Cardiac muscle cell (in vitro differentiated cells and primary cell): Measurements from ENCODE around the gene LEAP2. TPM values are rescaled to one million over a fixed set of nuclear protein-coding genes. Genes with fewer than 3 reads are reported as not detected.

Experiments used
- DNase-seq, 2 donors: peaks; one replicate each; pipeline versions ENCODE4 v3.0.0 to v3.0.0-alpha.2; 2010 to 2017; ENCODE audit warnings: low read depth in 1 of 2, low spot score in 1 of 2
- H3K27ac ChIP-seq: fragments of 200-600 bp; sonication (generic); 2 replicates; pipeline ENCODE4 v1.5.1; 2016
- H3K27me3 ChIP-seq: fragments of 200-600 bp; sonication (generic); 2 replicates; pipeline ENCODE4 v1.6.0; 2016; ENCODE audit warnings: control low read depth
- H3K36me3 ChIP-seq: fragments of 200-600 bp; sonication (generic); 2 replicates; pipeline ENCODE4 v1.5.1; 2016; ENCODE audit warnings: control low read depth
- H3K4me1 ChIP-seq: fragments of 200-600 bp; sonication (generic); 2 replicates; pipeline ENCODE4 v1.8.1; 2017; ENCODE audit warnings: low read depth, mild to moderate bottlenecking, mixed run types
- H3K4me3 ChIP-seq: fragments of 200-600 bp; sonication (generic); 2 replicates; pipeline ENCODE4 v1.5.1; 2016; ENCODE audit warnings: mild to moderate bottlenecking
- H3K9me3 ChIP-seq: fragments of 200-600 bp; sonication (generic); 2 replicates; pipeline ENCODE4 v1.5.1; 2017; ENCODE audit warnings: low read depth, mild to moderate bottlenecking, control low read depth
- polyA plus RNA-seq: library from polyadenylated mRNA; unstranded; fragments of >200 nt; fragmentation: Nextera tagmentation; extraction: Ambion mirVana; gene quantifications from 2 replicates; pipeline ENCODE4 v1.2.1, GENCODE V29; 2016
- total RNA-seq: library from RNA; depleted of rRNA; stranded (reverse); fragments of >200 nt; gene quantifications from 2 replicates; pipeline ENCODE4 v1.2.3, GENCODE V29; 2016
- TF ChIP-seq, protein P1 (sequence below): IDR thresholded peaks from 2 replicates; pipeline ENCODE4 v1.5.1; 2012; ENCODE audit warnings: low read depth, mild to moderate bottlenecking, low read length

The LEAP2 gene
- 1.2 and 3.1 TPM in 2 replicates for total RNA-seq
- 1.5 and 3.6 TPM in 2 replicates for polyA plus RNA-seq

GRCh38 chr5:132873119-132873929, at the start of gene LEAP2:
TSS of gene LEAP2 (plus strand) at chr5:132873668. CDS start at chr5:132873695, 27 bp downstream.
- TF ChIP-seq, protein P1, sequence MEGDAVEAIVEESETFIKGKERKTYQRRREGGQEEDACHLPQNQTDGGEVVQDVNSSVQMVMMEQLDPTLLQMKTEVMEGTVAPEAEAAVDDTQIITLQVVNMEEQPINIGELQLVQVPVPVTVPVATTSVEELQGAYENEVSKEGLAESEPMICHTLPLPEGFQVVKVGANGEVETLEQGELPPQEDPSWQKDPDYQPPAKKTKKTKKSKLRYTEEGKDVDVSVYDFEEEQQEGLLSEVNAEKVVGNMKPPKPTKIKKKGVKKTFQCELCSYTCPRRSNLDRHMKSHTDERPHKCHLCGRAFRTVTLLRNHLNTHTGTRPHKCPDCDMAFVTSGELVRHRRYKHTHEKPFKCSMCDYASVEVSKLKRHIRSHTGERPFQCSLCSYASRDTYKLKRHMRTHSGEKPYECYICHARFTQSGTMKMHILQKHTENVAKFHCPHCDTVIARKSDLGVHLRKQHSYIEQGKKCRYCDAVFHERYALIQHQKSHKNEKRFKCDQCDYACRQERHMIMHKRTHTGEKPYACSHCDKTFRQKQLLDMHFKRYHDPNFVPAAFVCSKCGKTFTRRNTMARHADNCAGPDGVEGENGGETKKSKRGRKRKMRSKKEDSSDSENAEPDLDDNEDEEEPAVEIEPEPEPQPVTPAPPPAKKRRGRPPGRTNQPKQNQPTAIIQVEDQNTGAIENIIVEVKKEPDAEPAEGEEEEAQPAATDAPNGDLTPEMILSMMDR: no peak
- peak; percentile 5 to 32 for DNase-seq
- H3K9me3 ChIP-seq: no peaks in the 10 kb centered on the region
- peaks cover 3% of the 10 kb centered on the region for H3K36me3 ChIP-seq
- H3K4me3 ChIP-seq: no peak within 1 kb of the TSS
- H3K27me3 ChIP-seq: no peaks in the 10 kb centered on the region
- peak within 1 kb of the TSS; percentile 85 for H3K27ac ChIP-seq
- peaks cover 41% of the 10 kb centered on the region for H3K4me1 ChIP-seq

DNA sequence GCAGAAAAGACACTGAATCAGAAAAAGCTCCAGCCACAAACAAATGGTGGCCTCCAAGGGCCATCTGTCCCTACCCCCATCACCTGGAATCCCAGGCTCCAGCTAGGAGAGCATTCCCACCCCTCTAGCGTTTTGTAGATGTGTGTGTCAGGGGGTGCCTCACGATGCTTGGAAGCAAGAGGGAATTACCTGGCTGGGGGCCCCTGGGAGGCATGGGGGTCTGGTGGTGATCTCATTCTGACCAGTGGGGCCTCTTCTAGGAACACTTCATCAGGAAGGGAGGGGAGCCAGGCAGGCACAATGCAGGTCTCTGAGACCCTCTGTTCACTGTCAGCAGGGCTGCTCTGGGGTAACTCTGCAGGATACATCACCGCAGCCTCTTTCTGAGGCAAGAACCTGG, 49.0 kb upstream of the LEAP2 start:
- TF ChIP-seq, protein P1: no peak

DNA sequence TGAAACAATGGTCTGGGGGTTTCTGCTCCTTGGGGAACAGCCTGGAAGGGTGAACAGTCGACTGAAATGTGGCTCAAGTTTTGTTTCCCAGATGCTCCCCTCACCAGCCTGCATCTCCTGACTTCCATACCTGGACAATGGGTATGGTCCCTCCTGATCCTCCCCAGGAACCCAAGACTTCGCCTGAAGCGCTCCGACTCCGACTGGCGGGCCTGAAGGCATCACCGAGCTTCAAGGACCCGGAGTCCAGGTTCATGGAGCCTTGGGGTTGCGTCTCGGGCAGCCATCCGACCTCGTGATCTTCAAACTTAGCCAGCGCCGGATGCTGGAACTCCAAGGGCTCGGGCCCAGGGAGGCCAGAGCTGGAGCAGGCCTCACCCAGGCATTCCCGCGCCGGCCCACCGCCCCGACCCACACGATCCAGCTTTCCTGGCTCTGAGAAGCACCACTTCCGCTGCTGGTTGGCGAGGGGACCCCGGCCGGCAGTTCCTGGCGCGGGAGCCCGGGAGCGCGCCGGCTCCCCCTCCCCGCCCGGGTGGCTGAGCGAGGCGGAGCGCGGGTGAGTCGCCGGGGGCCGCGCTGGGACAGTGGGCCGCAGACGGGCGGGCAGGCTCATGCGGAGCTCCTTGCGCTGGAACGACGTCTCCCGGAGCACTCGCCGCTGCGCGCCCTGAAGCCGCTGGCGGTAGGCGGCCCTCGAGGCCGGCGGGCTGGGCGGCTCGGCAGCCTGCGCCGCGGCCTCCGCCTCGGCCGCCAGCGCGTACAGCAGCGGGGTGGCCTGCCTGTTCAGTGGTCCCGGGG, 48.2 kb upstream of the LEAP2 start:
- DNase-seq: no peak
- Histone ChIP-seq H3K36me3 (no peaks in the 10 kb centered on the region), H3K27me3 (peaks cover 56% of the 10 kb centered on the region), H3K4me3 (no peak overlapping the region), H3K27ac (no peak overlapping the region), H3K4me1 (peaks cover 6% of the 10 kb centered on the region), H3K9me3 (no peaks in the 10 kb centered on the region)
- TF ChIP-seq, protein P1: no peak

More for the DNA sequence above, 49.0 kb upstream of the LEAP2 start:
- no peak for DNase-seq
- Histone ChIP-seq H3K9me3 (no peaks in the 10 kb centered on the region), H3K36me3 (no peaks in the 10 kb centered on the region), H3K4me1 (peaks cover 6% of the 10 kb centered on the region), H3K27me3 (peaks cover 52% of the 10 kb centered on the region), H3K4me3 (no peak overlapping the region), H3K27ac (no peak overlapping the region)

- Histone ChIP-seq H3K9me3 (no peaks in the 10 kb centered on the region), H3K27ac (no peak overlapping the region), H3K36me3 (no peaks in the 10 kb centered on the region), H3K27me3 (peaks cover 59% of the 10 kb centered on the region), H3K4me3 (no peak overlapping the region), H3K4me1 (peaks cover 6% of the 10 kb centered on the region)
- TF ChIP-seq, protein P1: no peak
- no peak for DNase-seq
These were observed 47.6 kb upstream of the LEAP2 start for GRCh38 chr5:132825834-132826391.

DNA sequence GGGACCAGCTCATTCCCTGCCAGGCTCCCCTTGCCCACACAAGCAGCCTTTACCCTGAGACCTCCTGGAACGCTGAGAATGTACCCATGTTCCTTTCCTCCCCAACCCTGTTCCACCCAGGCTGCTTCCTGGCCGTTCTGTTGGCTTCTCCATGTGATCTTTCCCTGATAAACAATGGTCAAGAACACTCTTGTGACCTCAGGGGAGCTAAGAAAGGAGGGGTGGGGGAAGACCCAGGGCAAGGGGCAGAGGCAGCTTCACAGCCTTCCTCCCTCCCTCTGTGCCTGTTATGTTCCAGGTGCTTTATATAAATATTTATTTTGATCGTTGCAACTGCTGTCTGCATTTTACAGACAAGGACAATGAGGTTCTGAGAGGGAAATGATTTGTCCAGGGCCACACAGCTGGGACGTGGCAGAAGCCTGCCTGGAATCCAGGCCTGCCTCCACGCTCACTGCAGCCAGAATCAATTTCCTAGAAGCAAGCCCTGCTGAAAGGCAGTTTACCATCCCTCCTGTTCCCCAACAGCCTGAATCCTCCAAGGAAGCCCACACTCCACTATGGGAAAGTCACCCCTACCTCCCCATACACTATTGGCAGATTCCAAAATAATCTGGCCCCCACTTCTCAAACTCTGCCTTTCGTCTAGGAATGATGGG, 46.9 kb upstream of the LEAP2 start:
- Histone ChIP-seq H3K4me1 (peaks cover 6% of the 10 kb centered on the region), H3K36me3 (no peaks in the 10 kb centered on the region), H3K27ac (no peak overlapping the region), H3K4me3 (no peak overlapping the region), H3K9me3 (no peaks in the 10 kb centered on the region), H3K27me3 (peaks cover 65% of the 10 kb centered on the region)
- TF ChIP-seq, protein P1: no peak
- no peak for DNase-seq
